GM12872 (cell line): Measurements from ENCODE around the gene HINT2.

ENCODE experiments used
- TF ChIP-seq, protein P1 (sequence below): IDR thresholded peaks from 3 replicates; pipeline ENCODE4 v1.5.1; 2011; ENCODE audit warnings: low read depth, mild to moderate bottlenecking, low read length, moderate library complexity; ENCODE audit not compliant: insufficient read depth

Gene HINT2

DNA sequence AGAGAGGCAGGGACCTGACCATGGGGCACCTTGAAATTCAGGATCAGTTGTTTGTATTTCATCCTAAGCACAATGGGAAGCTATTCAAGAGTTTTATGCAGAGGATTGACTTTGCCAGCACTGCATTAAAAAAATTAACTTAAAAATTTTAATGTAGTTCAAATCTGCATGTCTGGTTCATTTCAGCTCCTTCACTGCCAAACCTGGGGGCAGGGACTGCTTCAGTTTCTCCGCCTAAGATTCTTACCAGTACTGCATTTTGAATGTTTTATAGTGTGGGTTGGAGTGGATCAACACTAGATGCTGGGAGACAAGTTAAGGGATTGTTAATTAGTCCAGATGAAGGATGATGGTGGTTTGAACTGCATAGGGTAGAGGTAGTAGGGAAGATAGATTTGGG lies 45.1 kb downstream of the HINT2 start:
- TF ChIP-seq, protein P1, sequence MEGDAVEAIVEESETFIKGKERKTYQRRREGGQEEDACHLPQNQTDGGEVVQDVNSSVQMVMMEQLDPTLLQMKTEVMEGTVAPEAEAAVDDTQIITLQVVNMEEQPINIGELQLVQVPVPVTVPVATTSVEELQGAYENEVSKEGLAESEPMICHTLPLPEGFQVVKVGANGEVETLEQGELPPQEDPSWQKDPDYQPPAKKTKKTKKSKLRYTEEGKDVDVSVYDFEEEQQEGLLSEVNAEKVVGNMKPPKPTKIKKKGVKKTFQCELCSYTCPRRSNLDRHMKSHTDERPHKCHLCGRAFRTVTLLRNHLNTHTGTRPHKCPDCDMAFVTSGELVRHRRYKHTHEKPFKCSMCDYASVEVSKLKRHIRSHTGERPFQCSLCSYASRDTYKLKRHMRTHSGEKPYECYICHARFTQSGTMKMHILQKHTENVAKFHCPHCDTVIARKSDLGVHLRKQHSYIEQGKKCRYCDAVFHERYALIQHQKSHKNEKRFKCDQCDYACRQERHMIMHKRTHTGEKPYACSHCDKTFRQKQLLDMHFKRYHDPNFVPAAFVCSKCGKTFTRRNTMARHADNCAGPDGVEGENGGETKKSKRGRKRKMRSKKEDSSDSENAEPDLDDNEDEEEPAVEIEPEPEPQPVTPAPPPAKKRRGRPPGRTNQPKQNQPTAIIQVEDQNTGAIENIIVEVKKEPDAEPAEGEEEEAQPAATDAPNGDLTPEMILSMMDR, result no peak

GRCh38 chr9:35767458-35767857 lies 47.4 kb downstream of the HINT2 start:
- TF ChIP-seq, protein P1, result no peak

DNA sequence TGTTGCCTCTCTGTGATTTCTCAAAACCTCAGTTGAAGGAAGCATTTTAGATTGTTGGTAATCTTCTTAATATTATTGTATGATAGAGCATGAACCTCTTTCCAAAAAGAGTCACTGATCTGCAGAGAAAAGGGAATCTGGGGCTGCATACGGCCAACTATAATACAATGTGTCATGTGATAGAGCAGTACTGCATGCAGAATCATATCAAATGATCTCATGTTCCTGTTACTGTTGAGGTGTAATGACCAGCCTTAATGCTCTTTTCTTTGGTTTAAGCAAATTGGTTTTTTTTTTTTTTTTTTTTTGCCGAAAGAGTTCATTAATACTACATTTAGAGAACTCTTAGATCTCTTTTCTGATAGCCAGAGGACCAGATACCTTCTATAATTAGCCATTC lies 47.8 kb downstream of the HINT2 start:
- TF ChIP-seq, protein P1, result no peak

DNA sequence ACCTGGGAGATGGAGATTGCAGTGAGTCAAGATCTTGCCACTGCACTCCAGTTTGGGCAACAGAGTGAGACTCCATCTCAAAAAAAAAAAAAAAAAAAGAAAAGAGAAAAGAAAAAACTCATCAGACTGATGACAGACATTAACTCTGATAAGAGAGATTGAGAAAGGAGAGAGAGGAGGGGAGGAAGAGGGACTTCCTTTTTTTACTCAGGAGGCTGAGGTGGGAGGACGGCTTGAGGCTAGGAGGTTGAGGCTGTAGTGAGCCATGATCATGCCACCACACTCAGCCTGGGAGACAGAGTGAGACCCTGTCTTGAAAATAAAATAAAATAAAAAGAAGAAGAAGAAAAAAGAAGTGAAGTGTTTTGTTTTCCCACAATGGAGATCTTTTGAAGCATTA lies 51.0 kb downstream of the HINT2 start:
- TF ChIP-seq, protein P1, result no peak

- TF ChIP-seq, protein P1, result no peak
Observed at GRCh38 chr9:35763181-35763580, 51.7 kb downstream of the HINT2 start.
